HG03280 (cell line): ENCODE data around the gene RAX.

ENCODE experiments used
- ATAC-seq: cut with Tn5 transposase; IDR thresholded peaks from one replicate; pipeline ENCODE4 v1.9.1; 2021; ENCODE audit warnings: mild to moderate bottlenecking, moderate library complexity; ENCODE audit not compliant: unreplicated experiment

Gene RAX

DNA sequence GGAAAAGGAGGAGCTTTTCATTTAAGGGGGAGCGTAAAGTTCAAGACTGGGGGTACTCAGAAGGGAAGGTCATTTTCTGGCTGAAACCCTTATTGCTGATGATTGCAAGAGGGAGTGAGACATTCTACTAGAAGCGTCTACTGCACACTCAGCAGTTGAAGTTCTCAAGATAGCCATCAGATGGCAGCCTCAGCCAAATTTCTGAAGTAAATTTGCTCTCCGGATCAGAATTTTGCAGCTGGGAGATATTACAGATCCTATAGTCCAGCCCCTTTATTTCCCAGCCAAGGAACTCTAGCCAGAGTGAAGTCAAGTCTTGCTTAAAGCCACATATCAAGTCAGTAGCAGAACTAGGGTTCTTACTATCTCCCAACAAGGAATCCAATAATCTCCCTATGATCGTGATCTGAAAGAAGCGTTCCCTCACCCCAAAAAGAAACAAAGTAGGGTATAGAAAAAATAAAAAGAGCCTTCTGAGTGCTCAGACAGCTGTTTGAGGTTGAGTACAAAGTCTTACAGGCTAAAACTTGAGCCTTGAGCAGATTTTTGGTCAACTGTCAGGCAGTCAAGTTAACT is 24.0 kb downstream of the RAX start:
- ATAC-seq = no peak

DNA sequence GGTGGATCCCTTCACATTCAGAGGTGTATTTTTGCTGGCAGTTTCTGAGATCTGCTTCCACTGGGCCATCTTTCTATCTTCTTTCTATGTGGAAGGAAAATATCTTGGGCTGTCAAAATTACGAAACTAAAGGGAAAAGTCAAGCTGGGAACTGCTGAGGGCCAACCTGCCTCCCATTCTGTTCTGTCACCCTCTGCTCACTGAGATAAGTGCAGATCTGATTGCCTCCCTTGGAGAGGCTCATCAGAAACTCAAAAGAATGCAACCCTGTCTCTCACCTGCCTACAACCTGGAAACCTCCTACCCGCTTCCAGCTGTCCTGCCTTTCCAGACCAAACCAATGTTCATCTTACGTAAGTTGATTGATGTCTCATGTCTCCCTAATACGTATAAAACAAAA is 26.5 kb downstream of the RAX start:
- no peak for ATAC-seq

DNA sequence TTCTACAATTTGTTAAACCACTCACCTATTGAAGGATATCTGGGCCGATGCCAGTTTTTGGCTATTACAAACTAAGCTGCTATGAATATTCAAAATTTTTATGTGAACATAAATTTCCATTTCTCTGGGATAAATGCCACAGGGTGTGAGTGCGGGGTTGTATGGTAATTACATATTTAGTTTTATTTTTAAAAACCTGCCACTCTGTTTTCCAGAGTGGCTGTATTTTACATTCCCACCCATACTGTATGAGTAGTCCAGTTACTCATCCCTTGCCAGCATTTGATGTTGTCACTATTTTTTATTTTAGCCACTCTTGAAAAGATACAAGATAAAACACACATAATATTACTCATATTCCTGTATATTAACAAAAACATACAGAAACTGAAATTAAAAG is 30.3 kb downstream of the RAX start:
- ATAC-seq = no peak

DNA sequence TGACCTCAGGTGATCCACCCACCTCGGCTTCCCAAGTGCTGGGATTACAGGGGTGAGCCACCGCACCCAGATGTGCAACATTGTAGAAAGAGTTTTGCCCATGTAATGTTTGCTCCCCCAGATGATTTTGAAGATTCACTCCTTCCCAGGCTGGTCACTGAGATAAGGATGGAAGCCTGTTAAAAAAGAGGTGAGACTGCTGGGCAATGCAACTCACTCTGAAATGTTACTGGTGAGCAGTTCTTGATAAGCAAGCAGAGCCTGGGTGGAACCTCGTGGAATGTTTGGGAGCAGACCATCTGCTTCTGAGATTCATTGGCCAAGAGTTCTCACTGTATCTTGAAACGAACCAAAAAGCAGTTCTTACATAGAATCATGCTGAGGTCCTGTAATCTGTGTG is 33.6 kb downstream of the RAX start:
- ATAC-seq = no peak

DNA sequence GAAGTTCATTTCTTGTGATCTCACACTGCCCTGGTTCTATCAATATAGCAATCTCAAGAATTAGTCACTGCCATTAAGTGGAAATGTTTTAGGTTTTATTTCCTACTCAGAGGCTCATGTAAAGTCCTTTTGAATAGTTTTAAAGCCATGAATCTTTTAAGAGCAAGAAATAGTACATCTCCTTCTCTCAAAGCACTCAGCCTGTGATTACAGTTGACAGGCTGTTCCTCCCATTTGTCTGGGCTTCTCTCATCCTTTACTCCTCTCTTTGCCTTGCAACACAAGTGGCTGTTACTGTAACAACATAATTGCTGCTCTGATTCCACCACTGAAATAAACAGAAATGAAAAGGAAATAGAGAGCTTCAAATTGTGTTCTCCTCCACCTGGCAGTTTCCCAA is 34.9 kb downstream of the RAX start:
- no peak for ATAC-seq

DNA sequence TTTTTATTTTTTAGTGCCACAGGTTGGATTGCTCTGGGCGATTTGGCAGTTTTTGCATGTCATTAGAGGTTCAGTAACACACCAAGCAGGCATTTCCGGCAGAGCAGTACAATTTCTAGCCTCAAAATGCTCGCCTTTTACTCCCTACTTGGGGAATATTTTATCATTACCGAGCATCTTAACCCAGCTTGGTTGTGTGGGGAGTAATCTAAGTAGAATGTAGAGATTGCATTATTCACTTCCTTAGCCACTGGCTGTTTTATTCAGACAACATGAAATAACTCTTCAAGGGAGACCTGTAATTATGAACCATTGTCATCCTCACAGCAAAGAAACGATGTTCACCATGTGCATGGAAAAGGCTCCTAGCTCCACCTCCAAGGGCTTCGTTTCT is 40.2 kb downstream of the RAX start:
- no peak for ATAC-seq

DNA sequence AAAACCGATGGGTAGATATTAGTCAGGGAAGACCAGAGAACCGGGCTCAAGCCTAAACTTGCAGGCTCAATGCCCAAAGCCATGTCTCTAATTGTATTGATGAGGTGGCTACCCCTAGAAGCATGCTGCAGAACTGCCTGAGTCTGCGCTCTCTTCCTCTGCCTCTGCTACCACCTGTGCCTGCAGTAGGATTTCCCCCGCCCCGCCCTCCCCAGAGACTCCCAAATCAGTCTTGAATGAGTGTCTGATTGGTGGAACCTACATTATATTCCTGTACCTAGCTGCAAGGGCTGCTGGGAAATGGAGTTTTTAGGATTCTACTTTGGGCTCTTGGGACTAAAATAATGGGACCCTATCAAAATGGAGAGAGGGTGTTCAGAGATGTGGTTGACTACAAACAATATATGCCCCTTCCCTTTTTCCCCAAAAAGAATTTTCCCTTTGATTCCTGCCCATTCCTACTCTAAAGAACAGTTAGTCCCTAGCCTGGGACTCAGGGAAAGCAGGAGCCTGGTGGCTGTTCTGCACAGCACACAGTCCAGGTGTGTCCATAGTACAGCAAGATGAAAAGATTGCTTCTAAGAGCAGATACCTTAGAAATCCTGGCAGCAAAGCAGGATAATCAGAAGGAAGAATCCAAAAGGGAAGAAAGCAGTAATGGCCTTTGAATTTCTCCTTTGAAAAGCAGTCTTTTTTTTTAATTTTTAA is 40.8 kb downstream of the RAX start:
- ATAC-seq = no peak

DNA sequence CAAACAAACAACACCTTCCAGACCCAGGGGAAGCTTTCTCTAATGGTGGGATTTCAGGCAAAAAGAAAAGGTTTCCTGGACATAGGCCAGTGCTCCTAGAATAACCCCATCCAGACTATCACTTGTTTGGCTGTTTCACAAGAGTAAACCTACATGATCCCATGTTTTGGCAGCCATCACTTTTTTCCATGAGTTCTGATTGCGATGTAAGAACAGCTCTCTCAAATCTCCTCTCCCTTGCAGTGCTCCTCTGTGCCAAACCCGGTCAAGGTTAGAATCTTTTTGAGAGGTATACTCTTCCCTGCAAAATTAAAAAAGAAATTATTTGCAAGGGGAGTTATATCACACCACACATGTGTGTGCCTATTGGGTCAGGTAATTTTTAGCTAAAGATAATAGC is 41.4 kb downstream of the RAX start:
- no peak for ATAC-seq

DNA sequence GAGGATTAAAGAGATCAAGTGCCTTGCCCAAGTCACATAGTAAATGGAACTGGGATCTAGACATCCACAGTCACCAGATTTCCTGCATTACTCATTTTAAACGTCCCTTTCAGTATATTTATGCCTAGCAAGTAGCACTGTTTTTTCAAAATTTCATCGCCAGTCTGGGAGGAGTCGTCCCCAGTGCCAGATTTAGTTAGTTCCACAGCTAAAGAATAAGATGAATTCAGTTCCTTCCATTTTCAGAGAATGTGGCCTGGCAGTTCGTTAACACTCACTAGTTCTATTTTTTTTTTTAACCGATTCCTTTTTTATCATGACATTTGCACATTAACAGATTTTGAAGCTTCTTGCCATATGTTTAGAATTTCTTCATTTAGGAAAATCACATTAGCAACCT is 42.1 kb downstream of the RAX start:
- no peak for ATAC-seq

DNA sequence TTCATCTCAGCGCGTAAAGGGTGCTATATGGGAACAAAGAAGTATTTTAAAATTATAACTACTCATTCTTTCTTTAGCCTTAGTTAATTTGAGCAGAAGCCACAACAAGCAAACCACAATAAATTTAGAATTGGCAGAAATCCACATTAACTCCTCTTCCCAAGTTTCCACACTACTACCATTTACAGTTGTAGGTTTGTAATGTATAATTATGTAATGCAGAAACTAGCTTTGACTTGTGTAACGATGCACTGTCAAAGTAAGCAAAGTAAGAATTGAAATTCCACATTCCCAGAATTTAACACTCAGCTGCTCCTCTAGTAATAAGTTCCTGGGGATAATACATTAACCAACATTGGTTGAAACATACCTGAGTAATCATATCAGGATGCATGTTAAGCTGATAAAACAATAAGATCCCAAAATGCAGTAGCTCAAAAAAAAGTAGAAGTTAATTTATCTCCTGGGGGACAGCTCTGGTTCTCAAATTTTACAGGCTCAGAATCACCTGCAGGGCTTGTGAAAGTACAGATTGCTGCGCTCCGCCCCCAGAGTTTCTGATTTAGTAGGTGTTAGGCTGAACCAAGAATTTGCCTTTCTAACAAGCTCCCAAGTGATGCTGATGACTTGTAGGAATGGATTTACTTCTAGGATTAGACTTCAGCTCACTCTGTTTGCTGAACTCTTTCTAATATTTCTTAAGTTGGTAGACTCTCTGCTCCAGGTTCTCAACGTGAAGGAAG is 43.4 kb downstream of the RAX start:
- ATAC-seq = no peak

DNA sequence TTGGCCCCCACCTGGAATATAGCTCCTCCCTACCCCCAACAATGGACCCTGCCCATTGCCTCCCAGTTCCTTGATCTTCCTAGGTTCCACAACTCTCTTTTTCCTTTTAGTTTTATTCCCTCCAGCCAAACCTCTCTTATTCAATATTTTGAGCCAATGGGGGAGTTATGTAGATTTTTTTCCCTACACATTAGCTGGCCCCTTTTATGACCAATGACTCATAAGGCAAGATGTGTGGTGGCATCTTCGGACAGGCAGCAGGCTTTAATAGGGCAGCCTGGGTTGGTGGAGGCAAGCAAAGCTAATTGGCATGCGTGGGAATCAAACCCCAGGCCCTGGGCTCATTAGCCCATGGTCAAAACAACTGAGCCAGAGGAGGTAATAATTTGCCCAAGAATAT is 44.1 kb downstream of the RAX start:
- ATAC-seq = no peak

DNA sequence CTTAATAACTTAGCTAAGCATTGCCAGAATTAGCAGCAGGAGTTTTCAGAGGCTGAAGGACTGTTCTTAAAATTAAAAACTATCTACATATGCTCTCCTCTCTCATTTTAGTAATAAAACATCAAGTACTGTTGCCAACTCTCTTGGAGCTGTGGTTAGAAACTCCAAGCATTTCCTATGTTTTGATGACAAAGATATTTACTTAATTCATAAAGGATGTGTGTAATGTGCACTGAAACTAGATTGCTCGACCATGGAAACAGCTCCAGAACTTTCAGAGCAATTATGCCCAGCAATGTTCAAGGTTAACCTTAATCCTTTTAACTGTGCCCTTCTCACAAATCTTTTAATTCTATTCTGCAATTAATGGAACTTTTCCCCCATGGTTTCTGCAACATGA is 44.9 kb downstream of the RAX start:
- no peak for ATAC-seq

DNA sequence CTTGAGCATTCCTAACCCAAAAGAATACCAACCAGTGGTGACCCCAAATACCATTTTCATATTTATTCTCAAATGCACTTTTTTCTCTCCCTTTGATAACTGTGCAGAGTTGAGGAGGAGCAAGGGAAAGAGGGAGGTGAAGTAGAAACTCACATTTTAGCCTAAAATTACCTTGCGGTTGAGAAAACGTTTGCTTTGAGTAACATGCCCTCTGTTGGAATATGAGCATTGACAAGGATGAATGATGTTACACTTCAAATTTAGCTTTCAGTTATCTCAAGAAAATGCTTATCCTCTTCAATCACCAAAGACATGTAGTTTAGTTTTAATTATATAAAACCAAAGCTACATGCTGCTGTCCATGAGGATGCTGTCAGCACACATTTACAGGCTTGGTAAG is 50.9 kb downstream of the RAX start:
- no peak for ATAC-seq

DNA sequence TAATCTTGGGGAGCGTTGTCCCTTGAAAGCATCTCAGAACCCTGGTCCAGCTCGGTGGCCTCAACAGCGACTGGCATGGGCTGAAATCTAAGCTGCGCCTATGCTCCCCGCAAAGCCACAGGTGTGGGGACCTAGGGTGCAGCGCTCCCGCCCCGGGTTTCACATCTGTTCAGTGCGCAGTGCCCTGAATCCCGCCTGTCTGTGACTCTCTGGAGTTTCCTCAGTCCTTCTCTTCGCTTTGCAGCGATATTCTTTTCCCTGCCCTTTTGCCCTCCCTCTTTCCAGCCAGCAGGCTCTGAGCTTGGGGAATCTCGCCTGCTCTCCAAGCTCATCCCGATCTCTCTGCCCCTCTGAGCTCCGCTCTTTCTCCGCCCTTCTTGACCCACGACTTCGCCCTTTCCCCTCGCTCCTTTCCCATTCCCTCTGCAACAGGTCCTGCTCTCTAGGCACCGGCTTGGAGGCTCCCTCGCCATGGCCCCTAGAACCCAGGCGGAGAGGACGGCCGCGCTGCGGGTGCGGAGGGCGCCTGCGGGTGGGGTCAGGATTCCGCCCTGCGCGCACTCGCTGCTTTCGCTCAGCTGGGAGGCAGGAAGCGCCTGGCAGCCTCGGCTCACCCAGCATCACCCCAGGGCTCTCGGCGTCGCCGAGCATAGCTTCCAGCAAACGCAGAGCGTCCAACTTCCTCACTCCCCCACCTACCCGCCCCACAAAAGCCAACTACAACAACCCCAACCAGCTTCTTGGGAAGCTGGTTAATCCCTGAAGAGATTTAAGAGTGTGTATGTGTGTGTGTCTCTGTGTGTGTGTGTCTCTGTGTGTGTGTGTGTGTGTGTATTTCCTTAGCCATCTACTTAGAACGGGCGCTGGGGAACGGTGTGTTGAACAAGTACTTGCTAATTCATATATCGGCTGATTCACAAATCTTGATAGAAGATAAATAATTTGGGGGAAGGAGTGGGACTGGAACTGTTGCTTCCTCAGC is 52.2 kb downstream of the RAX start:
- ATAC-seq = no peak

DNA sequence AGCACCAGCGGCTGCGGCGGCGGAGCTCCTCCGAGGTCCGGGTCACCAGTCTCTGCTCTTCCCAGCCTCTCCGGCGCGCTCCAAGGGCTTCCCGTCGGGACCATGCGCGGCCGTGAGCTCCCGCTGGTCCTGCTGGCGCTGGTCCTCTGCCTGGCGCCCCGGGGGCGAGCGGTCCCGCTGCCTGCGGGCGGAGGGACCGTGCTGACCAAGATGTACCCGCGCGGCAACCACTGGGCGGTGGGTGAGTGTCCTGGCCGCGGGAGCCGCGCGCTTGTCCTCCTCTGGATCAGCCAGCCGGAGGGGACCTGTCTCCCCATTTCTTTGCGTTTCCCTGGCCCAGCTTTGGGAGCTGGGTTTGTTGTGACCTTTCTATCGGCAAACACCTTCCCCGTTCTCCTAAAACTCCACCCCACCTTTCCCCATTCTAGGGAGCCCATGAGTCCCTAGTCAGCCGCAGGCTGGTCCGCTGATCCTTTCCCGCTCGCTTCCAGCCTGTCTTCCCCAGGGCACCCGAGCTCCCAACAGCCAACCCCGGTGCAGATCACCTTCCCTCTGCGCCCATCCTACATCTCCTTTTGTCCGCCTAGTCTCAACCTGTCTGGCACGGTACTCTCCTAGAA is 53.0 kb downstream of the RAX start:
- ATAC-seq = no peak

DNA sequence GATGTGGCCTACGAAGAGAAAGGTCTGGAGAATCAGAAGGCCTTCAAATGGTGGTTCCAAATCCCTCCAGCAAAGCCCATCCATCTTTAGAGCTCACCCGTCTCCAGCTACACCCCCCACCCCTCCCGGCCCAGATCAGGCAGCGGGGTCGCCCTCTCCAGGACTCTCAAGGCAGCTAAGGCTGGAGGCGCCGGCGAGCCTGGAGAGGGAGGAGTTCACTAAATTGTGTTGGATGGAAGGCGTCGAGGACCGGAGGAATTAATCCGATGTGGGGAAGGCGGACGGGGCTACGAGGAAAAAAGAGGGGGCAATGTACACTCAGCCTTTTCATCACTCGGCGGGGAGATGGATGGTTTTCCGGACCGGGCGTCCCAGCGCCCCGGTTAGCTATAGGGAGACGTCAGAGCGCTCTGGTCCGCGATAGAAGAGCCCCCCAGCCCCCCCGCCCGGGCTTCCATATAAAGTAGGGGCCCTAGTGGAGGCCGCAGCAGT is 53.5 kb downstream of the RAX start, which contains the start of gene GRP:
GRP (plus strand) TSS at position 487 of the 492 bp plus-strand sequence. CDS start 108 bp downstream, outside the sequence.
- no peak for ATAC-seq

DNA sequence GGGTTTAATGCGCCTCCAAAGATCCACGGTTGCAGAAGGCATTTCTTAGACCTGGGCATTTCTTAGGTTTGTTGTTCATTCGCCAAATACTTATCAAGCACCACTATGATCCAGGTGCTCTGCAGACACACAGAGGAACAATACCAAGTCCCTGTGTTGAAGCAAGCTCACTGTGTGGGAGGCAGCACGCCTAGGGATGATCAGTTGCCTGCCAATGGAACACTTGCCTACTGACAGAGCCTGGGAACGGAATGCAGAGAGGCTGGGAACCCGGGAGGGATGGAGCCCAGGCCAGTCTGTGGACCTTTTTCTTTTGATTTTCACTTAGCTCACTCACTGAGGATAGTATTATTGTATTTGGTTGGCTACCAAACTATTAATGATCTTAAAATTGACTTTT is 55.2 kb downstream of the RAX start:
- no peak for ATAC-seq
